Ishikawa (cell line): ENCODE results near the gene MYO19.

ENCODE experiments used
- CEBPB ChIP-seq: IDR thresholded peaks from 2 replicates; pipeline ENCODE4 v1.6.1; 2012
- CREB1 ChIP-seq: IDR thresholded peaks from 2 replicates; pipeline ENCODE4 v1.6.1; 2012; ENCODE audit warnings: low read depth
- EGR1 ChIP-seq: IDR thresholded peaks from 2 replicates; pipeline ENCODE4 v1.6.1; 2012
- EP300 ChIP-seq: IDR thresholded peaks from 2 replicates; pipeline ENCODE4 v1.6.1; 2012; ENCODE audit warnings: borderline replicate concordance
- FOXM1 ChIP-seq: IDR thresholded peaks from 2 replicates; pipeline ENCODE4 v1.6.1; 2012; ENCODE audit warnings: low read depth, borderline replicate concordance
- MAX ChIP-seq: IDR thresholded peaks from 2 replicates; pipeline ENCODE4 v1.6.1; 2012
- NFIC ChIP-seq: IDR thresholded peaks from 2 replicates; pipeline ENCODE4 v1.6.1; 2012
- RAD21 ChIP-seq: IDR thresholded peaks from 2 replicates; pipeline ENCODE4 v1.6.1; 2012; ENCODE audit warnings: low read depth
- REST ChIP-seq: IDR thresholded peaks from 2 replicates; pipeline ENCODE4 v1.6.1; 2012; ENCODE audit warnings: low read depth, mild to moderate bottlenecking
- TAF1 ChIP-seq: IDR thresholded peaks from 2 replicates; pipeline ENCODE4 v1.6.1; 2012; ENCODE audit warnings: low read depth, mild to moderate bottlenecking
- TCF12 ChIP-seq: IDR thresholded peaks from 2 replicates; pipeline ENCODE4 v1.6.1; 2012; ENCODE audit warnings: low read depth
- TEAD4 ChIP-seq: IDR thresholded peaks from 2 replicates; pipeline ENCODE4 v1.6.1; 2012
- YY1 ChIP-seq: IDR thresholded peaks from 2 replicates; pipeline ENCODE4 v1.6.1; 2012; ENCODE audit warnings: low read depth
- ZBTB7A ChIP-seq: IDR thresholded peaks from 2 replicates; pipeline ENCODE4 v1.6.1; 2012; ENCODE audit warnings: low read depth
- TF ChIP-seq, protein P1 (sequence below): IDR thresholded peaks from 2 replicates; pipeline ENCODE4 v1.6.1; 2012

MYO19 gene

GRCh38 chr17:36576793-36577192 is 42.1 kb upstream of the MYO19 start:
- TF ChIP-seq CREB1 (no peak), RAD21 (no peak), TAF1 (no peak), MAX (no peak), TCF12 (no peak), CEBPB (no peak)

DNA sequence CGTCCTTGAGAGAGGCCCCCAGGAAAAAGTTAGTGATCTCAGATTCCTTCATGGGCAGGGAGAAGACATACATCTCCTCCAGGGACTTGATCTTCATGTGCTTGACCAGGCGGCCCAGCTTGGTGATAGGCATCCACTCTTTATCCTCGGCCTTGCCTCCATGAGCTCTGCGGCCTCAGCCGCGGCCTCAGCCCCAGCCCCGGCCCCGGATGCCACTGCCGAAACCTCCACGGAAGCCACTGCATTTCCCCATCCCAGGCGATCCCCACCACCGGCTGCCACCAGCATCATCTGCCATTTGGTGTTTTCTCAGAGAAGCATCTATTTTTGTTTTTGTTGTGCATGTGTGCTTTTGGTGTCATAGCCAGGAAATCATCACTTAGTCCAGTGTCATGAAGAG is 40.4 kb upstream of the MYO19 start:
- TF ChIP-seq TAF1, result no peak
- no peak for TF ChIP-seq RAD21
- TF ChIP-seq MAX, result no peak
- TF ChIP-seq, protein P1, sequence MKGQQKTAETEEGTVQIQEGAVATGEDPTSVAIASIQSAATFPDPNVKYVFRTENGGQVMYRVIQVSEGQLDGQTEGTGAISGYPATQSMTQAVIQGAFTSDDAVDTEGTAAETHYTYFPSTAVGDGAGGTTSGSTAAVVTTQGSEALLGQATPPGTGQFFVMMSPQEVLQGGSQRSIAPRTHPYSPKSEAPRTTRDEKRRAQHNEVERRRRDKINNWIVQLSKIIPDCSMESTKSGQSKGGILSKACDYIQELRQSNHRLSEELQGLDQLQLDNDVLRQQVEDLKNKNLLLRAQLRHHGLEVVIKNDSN, result no peak
- TF ChIP-seq REST, result no peak
- TF ChIP-seq EP300, result no peak
- no peak for TF ChIP-seq NFIC
- no peak for TF ChIP-seq CEBPB
- TF ChIP-seq ZBTB7A, result no peak
- no peak for TF ChIP-seq TCF12
- TF ChIP-seq TEAD4, result no peak
- no peak for TF ChIP-seq FOXM1
- no peak for TF ChIP-seq YY1
- TF ChIP-seq CREB1, result no peak
- no peak for TF ChIP-seq EGR1

- TF ChIP-seq EGR1 (no peak), YY1 (no peak), CREB1 (no peak), TCF12 (no peak), ZBTB7A (no peak), EP300 (no peak), FOXM1 (no peak), TEAD4 (no peak), RAD21 (no peak), REST (no peak), CEBPB (no peak), NFIC (no peak)
- TF ChIP-seq, protein P1, result no peak
Measured at GRCh38 chr17:36566081-36566480, 31.4 kb upstream of the MYO19 start.

DNA sequence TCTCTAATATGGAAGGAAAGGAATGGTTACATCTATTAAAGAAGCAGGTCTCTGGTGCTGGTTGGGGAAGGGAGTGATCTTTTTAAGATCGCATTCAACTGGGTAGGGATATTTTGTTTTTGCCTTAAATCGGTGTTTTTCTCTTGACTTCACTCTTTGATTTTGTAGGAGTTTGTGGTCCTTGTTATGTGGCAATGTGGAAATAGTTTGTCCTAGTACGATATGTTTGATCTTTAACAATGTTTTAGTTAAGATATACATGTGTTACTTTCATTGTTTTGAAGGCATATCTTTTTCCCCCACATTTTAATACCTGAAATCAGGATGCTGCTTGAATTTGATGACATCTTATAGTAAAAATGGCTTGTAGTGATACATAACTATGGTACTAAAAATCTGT is 18.8 kb upstream of the MYO19 start:
- TF ChIP-seq YY1, result no peak
- no peak for TF ChIP-seq FOXM1
- TF ChIP-seq CEBPB, result no peak
- TF ChIP-seq TAF1, result no peak
- no peak for TF ChIP-seq RAD21
- TF ChIP-seq EP300, result no peak
- no peak for TF ChIP-seq MAX
- TF ChIP-seq EGR1, result no peak
- no peak for TF ChIP-seq TCF12
- TF ChIP-seq, protein P1, result no peak
- no peak for TF ChIP-seq TEAD4
- no peak for TF ChIP-seq CREB1
- no peak for TF ChIP-seq NFIC
- no peak for TF ChIP-seq REST
